Activated CD8-positive, alpha-beta memory T cell treated with anti-CD3 and anti-CD28 coated beads, Interleukin-2, amount 50 U/mL, for 24 hours (primary cell): Measurements from ENCODE around the gene RNASE11.
"Not testable (repeated sequence)": the region's sequence is repeated elsewhere in the genome, so short reads cannot be mapped to it uniquely, and the experiment has no call there.

Experiments
- DNase-seq: peaks from one replicate; pipeline ENCODE4 v3.0.0-alpha.2; 2020; ENCODE audit errors: extremely low read depth

The RNASE11 gene

GRCh38 chr14:20614038-20614840 lies 26.4 kb upstream of the RNASE11 start:
- no peak for DNase-seq

- peak; percentile 75 for DNase-seq
Measured at GRCh38 chr14:20613094-20614037, 25.6 kb upstream of the RNASE11 start.

GRCh38 chr14:20612403-20612802 lies 24.6 kb upstream of the RNASE11 start:
- DNase-seq: no peak

- no peak for DNase-seq
Measured at GRCh38 chr14:20611277-20611676, 23.5 kb upstream of the RNASE11 start.

- DNase-seq: no peak
Measured at GRCh38 chr14:20610002-20610765, 22.4 kb upstream of the RNASE11 start.

GRCh38 chr14:20609215-20610001 lies 21.6 kb upstream of the RNASE11 start:
- no peak for DNase-seq

GRCh38 chr14:20608383-20609110 lies 20.7 kb upstream of the RNASE11 start:
- DNase-seq: no peak

- no peak for DNase-seq
Measured at GRCh38 chr14:20607617-20608016, 19.8 kb upstream of the RNASE11 start.

- no peak for DNase-seq
Measured at GRCh38 chr14:20606902-20607242, 19.1 kb upstream of the RNASE11 start.

- no peak for DNase-seq
Measured at GRCh38 chr14:20606190-20606901, 18.5 kb upstream of the RNASE11 start.

GRCh38 chr14:20603813-20604690 lies 16.3 kb upstream of the RNASE11 start:
- DNase-seq: no peak

- DNase-seq: no peak
Measured at GRCh38 chr14:20602583-20602982, 14.8 kb upstream of the RNASE11 start.

GRCh38 chr14:20601522-20601921 lies 13.7 kb upstream of the RNASE11 start:
- DNase-seq: no peak

GRCh38 chr14:20597108-20597507 lies 9.3 kb upstream of the RNASE11 start:
- no peak for DNase-seq

- not testable (repeated sequence) for DNase-seq
Measured at GRCh38 chr14:20595726-20596125, 7.9 kb upstream of the RNASE11 start.

GRCh38 chr14:20592574-20592973 lies 4.8 kb upstream of the RNASE11 start:
- DNase-seq: no peak

GRCh38 chr14:20591235-20591634 lies 3.4 kb upstream of the RNASE11 start, which contains the start of gene RNASE12:
TSS of gene RNASE12 (minus strand) at chr14:20591376. CDS start at chr14:20590723, 653 bp downstream.
- DNase-seq: no peak

GRCh38 chr14:20583908-20584307 lies 3.9 kb downstream of the RNASE11 start:
- DNase-seq: no peak

- DNase-seq: no peak
Measured at GRCh38 chr14:20583142-20583541, 4.7 kb downstream of the RNASE11 start.
